ENCODE measurements around the gene PIP5K1B. TPM values are rescaled to one million over a fixed set of nuclear protein-coding genes. Genes with fewer than 3 reads are reported as not detected.
A peak's percentile ranks its signal among the peaks of the same experiment; 100 is the strongest.

PIP5K1B gene
- total RNA-seq, 2 donors from 2014 or later, result 0.17 to 0.37 TPM

- Mint-ChIP-seq H3K4me3 (no peak overlapping the region), H3K36me3 (ENCODE audit: low read depth) (no peaks in the 10 kb centered on the region), H3K9me3 (no peaks in the 10 kb centered on the region), H3K4me1 (no peaks in the 10 kb centered on the region), H3K27ac (no peak overlapping the region), H3K27me3 (peaks cover 8% of the 10 kb centered on the region)
- ATAC-seq (replicated peaks), result no peak
Measured at GRCh38 chr9:68876681-68877080, 171.6 kb downstream of the PIP5K1B start.

GRCh38 chr9:68877219-68877618 is 172.2 kb downstream of the PIP5K1B start:
- no peak for ATAC-seq (replicated peaks)
- no peaks in the 10 kb centered on the region for H3K9me3 Mint-ChIP-seq
- H3K4me3 Mint-ChIP-seq, result no peak overlapping the region
- H3K27ac Mint-ChIP-seq, result no peak overlapping the region
- H3K4me1 Mint-ChIP-seq, result no peaks in the 10 kb centered on the region
- no peaks in the 10 kb centered on the region for H3K36me3 Mint-ChIP-seq (ENCODE audit: low read depth)
- H3K27me3 Mint-ChIP-seq, result peaks cover 8% of the 10 kb centered on the region

- Mint-ChIP-seq H3K36me3 (ENCODE audit: low read depth) (no peaks in the 10 kb centered on the region), H3K4me1 (no peaks in the 10 kb centered on the region), H3K27ac (no peak overlapping the region), H3K4me3 (no peak overlapping the region), H3K9me3 (no peaks in the 10 kb centered on the region), H3K27me3 (peaks cover 16% of the 10 kb centered on the region)
- ATAC-seq (replicated peaks), result no peak
Measured at GRCh38 chr9:68878450-68878849, 173.4 kb downstream of the PIP5K1B start.

GRCh38 chr9:68883224-68883623 is 178.2 kb downstream of the PIP5K1B start:
- Mint-ChIP-seq H3K27ac (no peak overlapping the region), H3K36me3 (ENCODE audit: low read depth) (no peaks in the 10 kb centered on the region), H3K9me3 (no peaks in the 10 kb centered on the region), H3K27me3 (peaks cover 16% of the 10 kb centered on the region), H3K4me3 (no peak overlapping the region), H3K4me1 (peaks cover 1% of the 10 kb centered on the region)
- ATAC-seq (replicated peaks), result no peak

GRCh38 chr9:68887232-68887631 is 182.2 kb downstream of the PIP5K1B start:
- no peak overlapping the region for H3K27ac Mint-ChIP-seq
- H3K4me1 Mint-ChIP-seq, result peaks cover 5% of the 10 kb centered on the region
- H3K4me3 Mint-ChIP-seq, result no peak overlapping the region
- H3K27me3 Mint-ChIP-seq, result peaks cover 8% of the 10 kb centered on the region
- H3K9me3 Mint-ChIP-seq, result no peaks in the 10 kb centered on the region
- no peak for ATAC-seq (replicated peaks)
- no peaks in the 10 kb centered on the region for H3K36me3 Mint-ChIP-seq (ENCODE audit: low read depth)

GRCh38 chr9:68894502-68894901 is 189.5 kb downstream of the PIP5K1B start:
- Mint-ChIP-seq H3K36me3 (ENCODE audit: low read depth) (no peaks in the 10 kb centered on the region), H3K9me3 (no peaks in the 10 kb centered on the region), H3K4me1 (peaks cover 19% of the 10 kb centered on the region), H3K4me3 (peak overlapping the region; percentile 68), H3K27ac (peak overlapping the region; percentile 80), H3K27me3 (no peaks in the 10 kb centered on the region)
- ATAC-seq (replicated peaks), result peak; percentile 26

GRCh38 chr9:68895741-68896478 is 190.9 kb downstream of the PIP5K1B start:
- Mint-ChIP-seq H3K4me3 (peak overlapping the region; percentile 68), H3K27me3 (no peaks in the 10 kb centered on the region), H3K4me1 (peaks cover 19% of the 10 kb centered on the region), H3K27ac (peak overlapping the region; percentile 80), H3K9me3 (no peaks in the 10 kb centered on the region), H3K36me3 (ENCODE audit: low read depth) (no peaks in the 10 kb centered on the region)
- ATAC-seq (replicated peaks), result peak; percentile 80

- no peak for ATAC-seq (replicated peaks)
- H3K9me3 Mint-ChIP-seq, result no peaks in the 10 kb centered on the region
- peaks cover 19% of the 10 kb centered on the region for H3K4me1 Mint-ChIP-seq
- H3K27me3 Mint-ChIP-seq, result no peaks in the 10 kb centered on the region
- H3K36me3 Mint-ChIP-seq (ENCODE audit: low read depth), result no peaks in the 10 kb centered on the region
- peak overlapping the region; percentile 68 for H3K4me3 Mint-ChIP-seq
- peak overlapping the region; percentile 80 for H3K27ac Mint-ChIP-seq
Measured at GRCh38 chr9:68896486-68896885, 191.4 kb downstream of the PIP5K1B start.

- no peak overlapping the region for H3K27ac Mint-ChIP-seq
- no peak for ATAC-seq (replicated peaks)
- peaks cover 19% of the 10 kb centered on the region for H3K4me1 Mint-ChIP-seq
- no peaks in the 10 kb centered on the region for H3K27me3 Mint-ChIP-seq
- H3K36me3 Mint-ChIP-seq (ENCODE audit: low read depth), result no peaks in the 10 kb centered on the region
- H3K4me3 Mint-ChIP-seq, result no peak overlapping the region
- H3K9me3 Mint-ChIP-seq, result no peaks in the 10 kb centered on the region
Measured at GRCh38 chr9:68897577-68898145, 192.6 kb downstream of the PIP5K1B start.

GRCh38 chr9:68898781-68899439 is 193.9 kb downstream of the PIP5K1B start:
- no peak for ATAC-seq (replicated peaks)

GRCh38 chr9:68904454-68904853 is 199.4 kb downstream of the PIP5K1B start:
- Mint-ChIP-seq H3K4me1 (no peaks in the 10 kb centered on the region), H3K27ac (no peak overlapping the region), H3K27me3 (no peaks in the 10 kb centered on the region), H3K9me3 (no peaks in the 10 kb centered on the region), H3K36me3 (ENCODE audit: low read depth) (no peaks in the 10 kb centered on the region), H3K4me3 (no peak overlapping the region)
- peak; percentile 35 for ATAC-seq (replicated peaks)

More at GRCh38 chr9:68898781-68899439, 193.9 kb downstream of the PIP5K1B start:
- Mint-ChIP-seq H3K4me3 (no peak overlapping the region), H3K9me3 (no peaks in the 10 kb centered on the region), H3K27me3 (no peaks in the 10 kb centered on the region), H3K4me1 (peaks cover 19% of the 10 kb centered on the region), H3K27ac (no peak overlapping the region), H3K36me3 (ENCODE audit: low read depth) (no peaks in the 10 kb centered on the region)

- no peaks in the 10 kb centered on the region for H3K9me3 Mint-ChIP-seq
- H3K4me1 Mint-ChIP-seq, result no peaks in the 10 kb centered on the region
- no peak overlapping the region for H3K27ac Mint-ChIP-seq
- no peak for ATAC-seq (replicated peaks)
- no peaks in the 10 kb centered on the region for H3K36me3 Mint-ChIP-seq (ENCODE audit: low read depth)
- H3K4me3 Mint-ChIP-seq, result no peak overlapping the region
- H3K27me3 Mint-ChIP-seq, result no peaks in the 10 kb centered on the region
Measured at GRCh38 chr9:68905129-68905528, 200.1 kb downstream of the PIP5K1B start.

- Mint-ChIP-seq H3K27me3 (no peaks in the 10 kb centered on the region), H3K36me3 (ENCODE audit: low read depth) (no peaks in the 10 kb centered on the region), H3K4me3 (no peak overlapping the region), H3K4me1 (no peaks in the 10 kb centered on the region), H3K27ac (no peak overlapping the region), H3K9me3 (no peaks in the 10 kb centered on the region)
- no peak for ATAC-seq (replicated peaks)
Measured at GRCh38 chr9:68907910-68908309, 202.9 kb downstream of the PIP5K1B start.

- Mint-ChIP-seq H3K4me1 (no peaks in the 10 kb centered on the region), H3K9me3 (no peaks in the 10 kb centered on the region), H3K4me3 (no peak overlapping the region), H3K36me3 (ENCODE audit: low read depth) (no peaks in the 10 kb centered on the region), H3K27ac (no peak overlapping the region), H3K27me3 (peaks cover 3% of the 10 kb centered on the region)
- ATAC-seq (replicated peaks), result no peak
Measured at GRCh38 chr9:68912561-68912960, 207.5 kb downstream of the PIP5K1B start.

- no peak overlapping the region for H3K27ac Mint-ChIP-seq
- H3K27me3 Mint-ChIP-seq, result peaks cover 3% of the 10 kb centered on the region
- no peaks in the 10 kb centered on the region for H3K36me3 Mint-ChIP-seq (ENCODE audit: low read depth)
- H3K9me3 Mint-ChIP-seq, result no peaks in the 10 kb centered on the region
- no peak overlapping the region for H3K4me3 Mint-ChIP-seq
- no peaks in the 10 kb centered on the region for H3K4me1 Mint-ChIP-seq
- ATAC-seq (replicated peaks), result no peak
Measured at GRCh38 chr9:68913054-68913453, 208.0 kb downstream of the PIP5K1B start.

All from activated T-helper 17 cell treated with anti-CD3 and anti-CD28 coated beads, Interleukin-2, amount 50 U/mL, for 72 hours (primary cell).